GM23338 (cell line): ENCODE measurements around the gene CELF2.

ENCODE experiments used
- EZH2 ChIP-seq: fragments of 200-600 bp; sonication (generic); IDR thresholded peaks from one replicate; pipeline ENCODE4 v1.8.0; 2017; ENCODE audit warnings: antibody characterized with exemption, mild to moderate bottlenecking, low read depth; ENCODE audit not compliant: unreplicated experiment
- EZH2phosphoT487 ChIP-seq: fragments of 200-600 bp; sonication (generic); IDR thresholded peaks from one replicate; pipeline ENCODE4 v1.8.1; 2018; ENCODE audit warnings: antibody characterized with exemption; ENCODE audit not compliant: unreplicated experiment

- TF ChIP-seq EZH2 (no peak), EZH2phosphoT487 (no peak)
Measured at GRCh38 chr10:11177926-11178471, 160.3 kb downstream of the CELF2 start.
